Spleen (tissue), 7 donors: ENCODE data around the gene N4BP2L2.

Source experiments
- POLR2A ChIP-seq, 3 donors: fragments of 450-650 bp; IDR thresholded peaks; one replicate each; pipeline ENCODE4 v1.5.1; 2017; ENCODE audit warnings: antibody characterized with exemption in 3 of 3, mild to moderate bottlenecking in 1 of 3
- POLR2AphosphoS5 ChIP-seq, 3 donors: sonication (generic); formaldehyde crosslinking; IDR thresholded peaks; one replicate each; pipeline ENCODE4 v1.5.1; 2017; ENCODE audit warnings: antibody characterized with exemption in 3 of 3
- TF ChIP-seq, protein P1 (sequence below), 11 experiments: fragments of 200-600 bp in 7 of 11; fragments of 450-650 bp in 4 of 11; sonication (generic) in 4 of 11; IDR thresholded peaks in 8 of 11; conservative IDR thresholded peaks in 3 of 11; 1 replicate in 7 of 11; 2 replicates in 4 of 11; pipeline versions ENCODE4 v1.4.0 to v1.8.0; 2016 to 2021; ENCODE audit warnings: antibody characterized with exemption in 11 of 11, inconsistent platforms in 4 of 11, mild to moderate bottlenecking in 1 of 11
- donor health status: DM: no; HTN: no; CAD: no; lungs with moderate emphysema.
- donor health status: DM: no; HTN: no; CAD: no.
- donor health status: DM: no; HTN: no; CAD: no.

DNA sequence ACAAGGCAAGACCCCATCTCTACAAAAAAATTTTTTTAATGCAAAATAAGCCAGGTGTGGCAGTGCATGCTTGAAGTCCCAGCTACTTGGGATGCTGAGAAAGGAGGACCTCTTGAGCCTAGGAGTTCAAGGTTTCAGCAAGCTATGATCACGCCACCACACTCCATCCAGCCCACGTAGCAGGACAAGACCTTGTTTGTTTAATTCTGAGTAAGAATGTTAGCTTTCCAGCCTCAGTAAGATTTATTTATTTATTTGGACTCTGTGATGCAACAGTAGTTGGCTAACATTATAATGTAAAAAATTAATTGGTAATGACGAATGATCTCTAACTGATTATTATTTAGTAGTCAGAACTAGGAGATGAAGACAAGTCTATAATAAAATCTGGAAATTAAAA lies 23.3 kb downstream of the N4BP2L2 start:
- TF ChIP-seq, protein P1, sequence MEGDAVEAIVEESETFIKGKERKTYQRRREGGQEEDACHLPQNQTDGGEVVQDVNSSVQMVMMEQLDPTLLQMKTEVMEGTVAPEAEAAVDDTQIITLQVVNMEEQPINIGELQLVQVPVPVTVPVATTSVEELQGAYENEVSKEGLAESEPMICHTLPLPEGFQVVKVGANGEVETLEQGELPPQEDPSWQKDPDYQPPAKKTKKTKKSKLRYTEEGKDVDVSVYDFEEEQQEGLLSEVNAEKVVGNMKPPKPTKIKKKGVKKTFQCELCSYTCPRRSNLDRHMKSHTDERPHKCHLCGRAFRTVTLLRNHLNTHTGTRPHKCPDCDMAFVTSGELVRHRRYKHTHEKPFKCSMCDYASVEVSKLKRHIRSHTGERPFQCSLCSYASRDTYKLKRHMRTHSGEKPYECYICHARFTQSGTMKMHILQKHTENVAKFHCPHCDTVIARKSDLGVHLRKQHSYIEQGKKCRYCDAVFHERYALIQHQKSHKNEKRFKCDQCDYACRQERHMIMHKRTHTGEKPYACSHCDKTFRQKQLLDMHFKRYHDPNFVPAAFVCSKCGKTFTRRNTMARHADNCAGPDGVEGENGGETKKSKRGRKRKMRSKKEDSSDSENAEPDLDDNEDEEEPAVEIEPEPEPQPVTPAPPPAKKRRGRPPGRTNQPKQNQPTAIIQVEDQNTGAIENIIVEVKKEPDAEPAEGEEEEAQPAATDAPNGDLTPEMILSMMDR (IDR thresholded peaks at IDR 0.05 in 8 of 11, conservative IDR thresholded peaks at IDR 0.05 in 3 of 11), result no peak
- TF ChIP-seq POLR2AphosphoS5 (IDR thresholded peaks at IDR 0.05), result no peak
- TF ChIP-seq POLR2A (IDR thresholded peaks at IDR 0.05), result no peak
